DMS153 (cell line): Measurements from ENCODE around the gene PYM1.

ENCODE experiments used
- DNase-seq: peaks from one replicate; lab custom pipeline; 2025; lab: John Stamatoyannopoulos, UW

The PYM1 gene

GRCh38 chr12:55927588-55928502, at the start of gene PYM1:
TSS of gene PYM1 (minus strand) at chr12:55927894. CDS start at chr12:55927761, 133 bp downstream.
- DNase-seq: peak; percentile 26

DNA sequence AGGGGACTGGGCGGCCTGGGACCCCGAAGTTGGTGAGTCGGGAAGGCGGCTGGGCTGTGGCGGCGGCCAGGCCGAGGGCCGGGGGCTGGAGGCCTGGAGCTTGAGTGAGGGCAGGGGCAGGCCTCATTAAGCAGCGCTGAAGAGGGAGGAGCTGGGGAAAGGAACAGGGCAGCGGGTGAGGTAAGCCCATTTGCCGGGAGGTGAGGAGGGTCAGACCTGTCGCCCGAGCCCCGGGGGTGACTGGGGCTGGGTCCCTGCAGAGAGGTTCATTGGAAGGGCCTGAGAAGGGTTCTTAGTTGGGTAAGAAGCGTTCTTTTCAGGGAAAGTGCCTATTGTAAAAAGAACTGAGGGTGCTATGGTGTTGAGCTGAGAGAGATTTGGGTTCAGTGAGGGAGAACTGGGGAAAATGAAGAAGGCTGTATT, 46.6 kb upstream of the PYM1 start:
- DNase-seq: peak; percentile 2

- DNase-seq: peak; percentile 100
These were observed 46.1 kb upstream of the PYM1 start, which contains the start of gene RAB5B for GRCh38 chr12:55973599-55974307. TSS of gene RAB5B (plus strand) at chr12:55974078. CDS start at chr12:55986961, 12,883 bp downstream.

DNA sequence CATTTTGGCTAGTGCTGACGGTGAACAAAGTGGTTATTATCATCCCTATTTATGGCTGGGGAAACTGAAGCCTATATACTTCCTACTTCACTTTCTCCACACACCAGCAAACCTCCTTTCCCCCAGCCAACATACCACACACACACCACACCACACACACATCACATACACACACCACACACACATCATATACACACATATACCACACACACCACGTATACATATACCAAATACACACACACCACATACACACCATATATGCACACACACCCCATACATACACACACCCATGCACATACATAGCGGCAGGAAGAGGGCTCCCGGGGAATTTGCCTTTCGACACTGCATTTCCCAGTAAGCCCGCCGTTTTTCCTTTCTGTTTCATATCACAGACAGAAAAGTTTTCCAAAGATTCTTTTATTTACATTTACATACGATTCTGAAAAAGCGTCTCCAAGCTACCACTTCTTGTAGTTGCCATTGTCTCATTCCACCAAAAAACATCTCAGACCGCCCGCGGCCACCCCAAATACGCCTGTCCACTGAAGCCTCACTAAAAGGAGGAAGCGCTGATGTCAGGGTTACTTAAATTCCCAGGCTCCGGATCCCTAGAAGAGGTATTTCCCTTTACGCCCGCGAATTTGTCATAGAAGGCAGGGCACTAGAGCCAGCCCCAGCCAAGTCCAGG, 45.4 kb upstream of the PYM1 start:
- no peak for DNase-seq

DNA sequence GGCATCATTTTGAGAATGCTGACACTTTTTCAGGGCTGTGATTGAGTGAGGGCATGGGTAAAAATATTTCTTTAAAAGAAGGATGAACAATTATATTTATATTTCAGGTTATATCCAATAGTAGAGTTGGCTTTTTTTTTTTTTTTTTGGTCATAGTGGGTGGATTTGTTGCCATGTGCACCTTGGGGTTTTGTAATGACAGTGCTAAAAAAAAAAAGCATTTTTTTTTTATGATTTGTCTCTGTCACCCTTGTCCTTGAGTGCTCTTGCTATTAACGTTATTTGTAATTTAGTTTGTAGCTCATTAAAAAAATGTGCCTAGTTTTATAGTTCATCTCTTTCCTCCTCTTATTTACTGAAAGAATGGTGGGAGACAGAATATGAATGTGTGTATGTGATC, 44.8 kb upstream of the PYM1 start:
- DNase-seq: no peak

DNA sequence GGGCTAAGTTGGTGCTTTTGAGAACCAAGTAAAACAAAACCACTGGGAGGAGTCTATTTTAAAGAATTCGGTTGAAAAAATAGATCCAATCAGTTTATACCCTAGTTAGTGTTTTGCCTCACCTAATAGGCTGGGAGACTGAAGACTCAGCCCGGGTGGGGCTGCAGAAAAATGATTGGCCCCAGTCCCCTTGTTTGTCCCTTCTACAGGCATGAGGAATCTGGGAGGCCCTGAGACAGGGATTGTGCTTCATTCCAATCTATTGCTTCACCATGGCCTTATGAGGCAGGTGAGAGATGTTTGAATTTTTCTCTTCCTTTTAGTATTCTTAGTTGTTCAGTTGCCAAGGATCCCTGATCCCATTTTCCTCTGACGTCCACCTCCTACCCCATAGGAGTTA, 44.3 kb upstream of the PYM1 start:
- DNase-seq: no peak

- DNase-seq: no peak
These were observed 43.1 kb upstream of the PYM1 start for GRCh38 chr12:55970775-55971174.

GRCh38 chr12:55969356-55969755, 41.7 kb upstream of the PYM1 start:
- no peak for DNase-seq

DNA sequence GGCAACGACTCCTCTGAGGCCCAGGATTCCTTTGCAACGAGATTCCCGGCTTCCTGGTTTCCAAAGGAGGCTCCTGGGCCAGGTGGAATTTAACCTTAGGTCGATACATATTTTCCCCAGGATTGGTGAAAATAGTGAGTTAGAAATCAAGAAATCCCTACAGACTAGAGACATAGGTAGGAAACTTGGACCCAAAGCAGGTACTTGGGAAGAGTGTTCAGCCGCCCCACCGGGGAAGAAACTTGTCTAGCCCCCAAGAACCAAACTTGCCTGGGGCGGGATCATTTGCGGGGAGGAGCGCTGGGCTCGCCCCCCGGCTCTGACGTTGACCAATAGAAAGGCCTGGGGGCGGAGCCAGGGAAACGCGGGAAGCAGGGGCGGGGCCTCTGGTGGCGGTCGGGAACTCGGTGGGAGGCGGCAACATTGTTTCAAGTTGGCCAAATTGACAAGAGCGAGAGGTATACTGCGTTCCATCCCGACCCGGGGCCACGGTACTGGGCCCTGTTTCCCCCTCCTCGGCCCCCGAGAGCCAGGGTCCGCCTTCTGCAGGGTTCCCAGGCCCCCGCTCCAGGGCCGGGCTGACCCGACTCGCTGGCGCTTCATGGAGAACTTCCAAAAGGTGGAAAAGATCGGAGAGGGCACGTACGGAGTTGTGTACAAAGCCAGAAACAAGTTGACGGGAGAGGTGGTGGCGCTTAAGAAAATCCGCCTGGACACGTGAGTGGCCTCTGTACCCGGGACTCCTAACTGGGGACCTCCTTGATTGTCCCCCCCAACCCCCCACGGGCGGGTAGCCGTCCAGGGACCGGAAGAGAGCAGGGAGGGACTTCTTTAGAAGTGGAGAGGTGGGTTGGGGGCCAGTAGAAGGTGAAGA, 39.0 kb upstream of the PYM1 start, which contains the start of gene CDK2:
Gene CDK2, plus strand, starts transcription at position 423 of the 874 bp plus-strand sequence. Its CDS starts 179 bp downstream, at position 602.
- DNase-seq: peak; percentile 54

- DNase-seq: no peak
These were observed 38.3 kb upstream of the PYM1 start, which contains the start of gene PMEL for GRCh38 chr12:55965941-55966407. TSS of gene PMEL (minus strand) at chr12:55966042. CDS start at chr12:55966011, 31 bp downstream.

DNA sequence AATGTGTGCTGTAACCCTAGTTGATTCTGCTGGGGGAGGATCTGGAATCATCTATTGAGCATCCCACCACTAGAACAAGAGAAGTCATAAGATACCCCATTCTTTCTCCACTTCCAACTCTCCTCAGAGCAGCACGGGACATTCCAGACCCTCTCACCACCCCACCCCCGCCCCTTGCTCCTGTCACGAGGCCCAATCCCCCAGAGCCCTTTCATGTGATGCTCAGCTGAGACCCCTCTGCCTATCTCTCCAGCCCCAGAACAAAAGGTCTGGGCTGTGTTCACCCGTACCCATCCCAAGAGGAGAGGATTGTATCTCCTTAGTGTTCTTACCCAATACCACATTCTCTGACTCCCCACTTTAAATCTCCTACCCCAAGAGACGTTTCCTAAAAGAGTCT, 37.5 kb upstream of the PYM1 start:
- no peak for DNase-seq

GRCh38 chr12:55963760-55964159, 36.1 kb upstream of the PYM1 start:
- no peak for DNase-seq

- no peak for DNase-seq
These were observed 29.6 kb upstream of the PYM1 start for GRCh38 chr12:55957106-55957859.

- DNase-seq: no peak
These were observed 28.3 kb upstream of the PYM1 start for GRCh38 chr12:55955800-55956508.

- no peak for DNase-seq
These were observed 27.6 kb upstream of the PYM1 start for GRCh38 chr12:55955344-55955743.

- no peak for DNase-seq
These were observed 18.9 kb upstream of the PYM1 start for GRCh38 chr12:55946553-55946952.

GRCh38 chr12:55942577-55943136, 15.0 kb upstream of the PYM1 start:
- DNase-seq: no peak

GRCh38 chr12:55942055-55942454, 14.4 kb upstream of the PYM1 start:
- no peak for DNase-seq

DNA sequence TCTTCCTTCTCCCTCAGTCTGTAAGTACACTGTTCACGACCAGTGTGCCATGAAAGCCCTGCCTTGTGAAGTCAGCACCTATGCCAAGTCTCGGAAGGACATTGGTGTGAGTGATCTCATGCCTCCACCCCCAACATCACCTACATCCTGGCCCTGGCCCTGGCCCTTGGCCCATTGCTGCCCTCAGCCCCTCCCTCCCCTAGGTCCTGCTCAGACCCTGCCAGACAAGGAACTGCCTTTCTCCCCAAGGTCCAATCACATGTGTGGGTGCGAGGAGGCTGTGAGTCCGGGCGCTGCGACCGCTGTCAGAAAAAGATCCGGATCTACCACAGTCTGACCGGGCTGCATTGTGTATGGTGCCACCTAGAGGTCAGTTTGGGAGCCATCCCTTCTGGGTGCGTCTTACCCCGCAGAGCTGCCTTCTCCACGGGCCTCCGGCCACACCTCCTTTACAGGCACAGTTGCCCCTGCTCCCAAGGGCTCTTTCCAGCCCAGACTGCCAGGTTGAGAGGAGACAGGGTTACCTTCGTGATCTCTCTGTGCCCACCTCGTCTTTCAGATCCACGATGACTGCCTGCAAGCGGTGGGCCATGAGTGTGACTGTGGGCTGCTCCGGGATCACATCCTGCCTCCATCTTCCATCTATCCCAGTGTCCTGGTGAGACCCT, 12.5 kb upstream of the PYM1 start:
- peak; percentile 56 for DNase-seq
